ENCODE data around the gene CCDC174.
"Not testable (repeated sequence)": the region's sequence is repeated elsewhere in the genome, so short reads cannot be mapped to it uniquely, and the experiment has no call there.

The CCDC174 gene

GRCh38 chr3:14652360-14652907 is 872 bp downstream of the CCDC174 start:
- not testable (repeated sequence) for DNase-seq (ENCODE audit: low read depth in 2 of 2)

DNA sequence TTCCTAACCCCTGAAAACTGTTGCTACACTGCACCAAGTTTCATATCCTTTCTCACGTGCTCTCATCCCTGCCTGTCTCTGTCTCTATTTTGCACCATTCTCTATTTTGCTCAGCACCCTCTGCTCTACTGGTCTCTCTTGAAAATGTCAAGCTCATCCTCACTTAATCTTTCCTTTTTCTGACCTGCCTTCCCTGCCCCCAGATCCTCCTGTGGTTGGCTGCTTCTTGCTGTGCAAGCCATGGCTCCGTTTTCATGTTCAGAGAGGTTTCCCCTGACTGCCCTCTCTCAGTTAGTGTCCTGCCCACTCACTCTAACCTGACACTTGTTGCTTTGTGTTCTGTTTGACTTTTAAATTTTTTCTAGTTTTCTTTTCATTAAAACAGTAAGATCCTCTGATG is 6.0 kb downstream of the CCDC174 start:
- DNase-seq (ENCODE audit: low read depth in 2 of 2) = no peak

DNA sequence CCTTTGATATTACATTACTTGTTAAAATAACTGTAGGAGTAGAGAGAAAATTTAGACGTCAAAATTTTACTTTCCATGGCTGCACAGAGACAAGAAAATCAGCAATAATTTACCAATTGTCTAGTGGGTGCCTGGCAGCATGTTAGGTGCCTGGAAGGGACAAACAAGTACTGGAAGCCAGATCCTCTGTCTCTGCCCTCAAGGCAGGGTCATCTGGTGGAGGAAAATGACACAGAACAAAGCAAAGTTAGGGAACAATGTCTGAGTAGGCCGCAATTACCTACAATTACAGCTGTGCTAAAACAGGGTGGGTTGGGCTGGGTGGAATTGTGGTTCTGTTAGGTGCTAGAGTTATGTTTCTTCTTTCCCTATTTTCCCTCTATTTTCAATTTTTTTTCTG is 7.4 kb downstream of the CCDC174 start:
- DNase-seq (ENCODE audit: low read depth in 2 of 2) = no peak

- no peak for DNase-seq (ENCODE audit: low read depth in 2 of 2)
Observed at GRCh38 chr3:14660942-14661341, 9.4 kb downstream of the CCDC174 start.

DNA sequence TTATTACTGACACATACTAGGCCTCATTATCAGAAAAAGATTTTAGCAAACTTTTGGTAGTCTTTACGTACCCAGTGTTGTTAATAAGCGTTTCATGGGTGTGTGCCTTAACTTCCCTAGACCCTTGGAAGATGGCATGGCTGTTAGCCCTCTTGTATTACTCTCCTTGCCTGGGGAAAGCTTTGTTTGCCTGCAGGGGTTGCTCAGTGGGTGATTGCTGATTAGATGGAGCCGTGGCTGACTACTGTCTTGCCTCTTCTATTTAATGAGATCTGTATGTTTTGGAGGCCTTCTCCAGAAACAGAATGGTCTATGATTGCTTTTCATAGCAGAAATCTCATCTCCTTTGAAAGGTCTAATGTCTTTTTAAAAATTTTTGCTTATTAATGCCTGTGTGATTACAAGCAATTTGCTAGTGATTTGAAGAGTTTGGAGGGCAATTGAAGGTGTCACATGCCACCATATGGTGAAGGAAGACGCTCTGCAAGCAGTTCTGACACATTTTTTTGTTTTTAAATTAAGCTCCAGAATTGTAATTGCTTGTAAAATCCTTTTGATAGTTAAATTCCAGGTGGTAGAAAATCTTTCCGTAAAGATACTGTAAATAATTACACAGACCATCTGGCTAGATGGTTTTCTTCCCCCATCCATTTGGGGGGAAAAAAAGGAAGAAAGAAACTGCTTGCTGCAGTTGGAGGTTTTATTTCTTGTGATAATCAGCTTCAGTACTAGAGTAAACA is 12.0 kb downstream of the CCDC174 start:
- no peak for DNase-seq (ENCODE audit: low read depth in 2 of 2)

DNA sequence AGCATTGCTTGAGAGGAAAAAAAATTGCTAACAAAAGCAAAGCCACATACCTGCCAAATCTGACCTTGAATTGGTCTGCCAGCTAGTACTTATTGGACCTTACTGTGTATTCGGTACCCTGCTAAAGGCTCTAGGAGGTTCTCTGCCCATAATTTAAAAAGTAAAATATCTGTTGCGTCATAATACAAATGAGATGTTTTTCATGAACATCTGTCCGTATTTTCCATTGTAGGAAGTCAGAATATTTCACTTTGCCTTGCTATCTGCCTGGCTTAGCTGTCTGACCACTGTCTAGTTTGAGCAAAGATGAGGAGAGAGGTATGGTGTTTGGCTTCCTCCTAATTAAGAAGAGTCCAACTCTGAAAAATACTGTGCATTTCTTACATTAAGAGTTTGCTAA is 12.6 kb downstream of the CCDC174 start:
- DNase-seq (ENCODE audit: low read depth in 2 of 2) = no peak

DNA sequence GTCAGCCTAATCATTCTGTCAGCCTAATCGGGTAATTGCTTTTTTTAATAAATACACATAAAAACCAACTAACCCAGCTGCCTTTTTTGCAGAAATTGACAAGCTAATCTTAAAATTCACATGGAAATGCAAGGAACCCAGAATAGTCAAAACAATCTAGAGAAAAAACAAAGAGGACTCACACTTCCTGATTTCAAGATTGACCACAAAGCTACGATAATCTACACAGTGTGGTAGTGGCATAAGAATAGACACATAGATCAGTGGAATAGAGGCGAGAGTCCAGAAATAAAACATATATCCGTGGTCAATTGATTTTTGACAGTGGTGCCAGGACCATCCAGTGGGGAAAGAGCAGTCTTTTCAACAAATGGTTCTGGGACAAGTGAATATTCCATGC is 21.0 kb downstream of the CCDC174 start:
- no peak for DNase-seq (ENCODE audit: low read depth in 2 of 2)

DNA sequence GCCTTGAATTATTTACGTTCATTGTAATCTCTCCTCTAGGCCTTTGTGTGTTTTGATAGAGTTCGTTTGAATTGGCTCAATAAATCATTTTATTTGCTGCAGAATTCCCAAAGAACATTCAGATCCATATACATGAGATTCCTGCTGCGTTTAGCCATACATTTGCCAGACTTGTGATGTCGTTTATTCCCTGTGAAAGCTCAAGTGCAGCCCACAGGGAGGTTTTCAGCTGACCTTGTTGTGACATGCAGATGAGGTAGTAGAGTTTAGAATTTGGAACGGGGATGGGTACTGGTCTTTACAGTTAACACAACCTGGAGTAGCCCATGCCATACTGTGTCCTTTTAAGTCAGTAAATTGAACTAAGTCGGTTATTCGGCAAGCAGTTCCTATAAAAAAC is 23.3 kb downstream of the CCDC174 start, which contains the start of gene C3orf20:
TSS of gene C3orf20 (plus strand) at position 301 of the 400 bp plus-strand sequence. CDS start 7,573 bp downstream, outside the sequence.
- DNase-seq (ENCODE audit: low read depth in 2 of 2) = no peak

GRCh38 chr3:14676881-14677280 is 25.3 kb downstream of the CCDC174 start:
- no peak for DNase-seq (ENCODE audit: low read depth in 2 of 2)

GRCh38 chr3:14678015-14678503 is 26.5 kb downstream of the CCDC174 start:
- no peak for DNase-seq (ENCODE audit: low read depth in 2 of 2)

GRCh38 chr3:14680115-14680514 is 28.6 kb downstream of the CCDC174 start:
- no peak for DNase-seq (ENCODE audit: low read depth in 2 of 2)

GRCh38 chr3:14680716-14681115 is 29.2 kb downstream of the CCDC174 start:
- DNase-seq (ENCODE audit: low read depth in 2 of 2) = no peak

- DNase-seq (ENCODE audit: low read depth in 2 of 2) = no peak
Observed at GRCh38 chr3:14684447-14684846, 32.9 kb downstream of the CCDC174 start.

GRCh38 chr3:14685179-14685578 is 33.6 kb downstream of the CCDC174 start:
- DNase-seq (ENCODE audit: low read depth in 2 of 2) = no peak

DNA sequence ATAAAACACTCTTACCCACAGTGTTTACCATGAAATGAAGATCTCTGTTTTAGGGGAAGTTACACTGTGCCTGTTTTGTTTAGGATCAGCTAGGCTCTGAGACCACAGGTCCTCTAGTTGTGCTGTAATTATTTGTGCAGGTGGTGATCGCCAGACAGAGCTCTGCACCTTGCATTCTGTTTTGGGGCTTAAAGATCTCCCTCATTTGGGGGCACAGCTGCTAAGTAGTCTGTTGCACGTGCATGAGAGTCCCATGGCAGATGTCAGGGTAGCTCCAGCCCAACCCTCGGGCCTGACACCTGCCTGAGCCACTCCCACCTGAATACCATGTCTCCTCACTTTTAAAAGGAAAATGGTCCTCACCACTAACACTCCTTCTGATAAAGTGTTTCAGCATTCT is 35.8 kb downstream of the CCDC174 start:
- no peak for DNase-seq (ENCODE audit: low read depth in 2 of 2)

GRCh38 chr3:14688525-14688924 is 37.0 kb downstream of the CCDC174 start:
- DNase-seq (ENCODE audit: low read depth in 2 of 2) = no peak

GRCh38 chr3:14689247-14689980 is 37.9 kb downstream of the CCDC174 start:
- DNase-seq (ENCODE audit: low read depth in 2 of 2) = no peak

DNA sequence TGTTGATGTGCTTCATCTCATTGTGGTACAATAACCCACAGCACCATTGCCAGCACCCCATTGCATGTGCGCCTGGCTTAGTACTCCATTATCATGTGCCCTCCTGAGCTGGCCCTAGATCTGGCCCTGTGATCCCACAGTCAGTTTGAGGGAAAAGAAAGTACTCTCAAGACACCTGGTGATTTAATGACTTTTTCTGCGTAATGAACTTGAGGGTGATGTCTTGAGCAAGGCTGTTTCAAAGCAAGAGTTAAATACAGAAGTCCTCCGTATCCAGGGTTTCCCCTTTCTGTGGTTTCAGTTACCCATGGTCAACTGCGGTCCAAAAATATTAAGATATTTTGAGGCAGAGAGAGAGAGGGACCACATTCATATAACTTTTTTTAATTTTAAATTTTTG is 39.7 kb downstream of the CCDC174 start:
- no peak for DNase-seq (ENCODE audit: low read depth in 2 of 2)

GRCh38 chr3:14691719-14692118 is 40.2 kb downstream of the CCDC174 start:
- no peak for DNase-seq (ENCODE audit: low read depth in 2 of 2)

DNA sequence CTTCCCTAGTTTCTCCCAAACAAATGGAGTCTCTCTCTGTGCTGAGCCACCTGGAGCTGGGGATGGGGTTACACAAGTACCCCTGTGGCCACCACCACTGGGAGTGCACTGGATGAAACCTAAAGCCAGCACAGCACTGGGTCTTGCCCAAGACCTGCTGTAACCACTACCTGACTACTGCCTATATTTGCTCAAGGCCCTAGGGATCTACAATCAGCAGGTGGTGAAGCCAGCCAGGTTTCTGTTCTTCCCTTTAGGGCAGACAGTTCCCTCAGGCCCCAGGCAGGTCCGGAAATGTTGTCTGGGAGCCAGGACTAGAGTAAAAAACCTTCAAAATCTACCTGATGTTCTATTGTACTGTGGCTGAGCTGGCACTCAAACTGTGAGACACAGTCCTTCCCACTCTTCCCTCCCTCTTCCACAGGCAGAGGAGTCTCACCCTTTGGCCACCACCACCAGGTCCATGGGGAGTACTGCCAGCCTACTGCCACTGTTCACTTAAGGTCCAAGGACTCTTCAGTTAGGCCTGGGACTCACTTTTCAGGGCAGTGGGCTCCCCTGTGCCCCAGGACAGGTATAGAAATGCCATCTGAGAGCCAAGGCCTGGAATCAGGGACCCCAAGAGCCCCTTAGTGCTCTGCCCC is 47.2 kb downstream of the CCDC174 start:
- DNase-seq (ENCODE audit: low read depth in 2 of 2) = no peak

GRCh38 chr3:14699643-14700042 is 48.1 kb downstream of the CCDC174 start:
- no peak for DNase-seq (ENCODE audit: low read depth in 2 of 2)

- no peak for DNase-seq (ENCODE audit: low read depth in 2 of 2)
Observed at GRCh38 chr3:14700891-14701290, 49.3 kb downstream of the CCDC174 start.

All from stimulated activated CD8-positive, alpha-beta memory T cell treated with anti-CD3 and anti-CD28 coated beads, Interleukin-7, amount 100 ng/mL, for 4 hours (primary cell).